Esophagus muscularis mucosa (tissue), 4 donors: ENCODE results near the gene RPL21.

Experiments used
- EP300 ChIP-seq: sonication (generic); formaldehyde crosslinking; IDR thresholded peaks from one replicate; pipeline ENCODE4 v1.6.1; 2017; ENCODE audit warnings: antibody characterized with exemption
- POLR2A ChIP-seq: fragments of 450-650 bp; IDR thresholded peaks from one replicate; pipeline ENCODE4 v1.6.1; 2017; ENCODE audit warnings: antibody characterized with exemption, moderate library complexity, mild to moderate bottlenecking, low read depth
- POLR2AphosphoS5 ChIP-seq, 2 donors: sonication (generic); formaldehyde crosslinking; IDR thresholded peaks; one replicate each; pipeline ENCODE4 v1.6.1; 2017; ENCODE audit warnings: antibody characterized with exemption in 2 of 2
- TF ChIP-seq, protein P1 (sequence below), 3 experiments: fragments of 200-600 bp in 2 of 3; fragments of 450-650 bp in 1 of 3; sonication (generic) in 2 of 3; IDR thresholded peaks; one replicate each; pipeline ENCODE4 v1.5.1; 2017 to 2019; ENCODE audit warnings: antibody characterized with exemption in 3 of 3, mild to moderate bottlenecking in 2 of 3, moderate library complexity in 1 of 3

DNA sequence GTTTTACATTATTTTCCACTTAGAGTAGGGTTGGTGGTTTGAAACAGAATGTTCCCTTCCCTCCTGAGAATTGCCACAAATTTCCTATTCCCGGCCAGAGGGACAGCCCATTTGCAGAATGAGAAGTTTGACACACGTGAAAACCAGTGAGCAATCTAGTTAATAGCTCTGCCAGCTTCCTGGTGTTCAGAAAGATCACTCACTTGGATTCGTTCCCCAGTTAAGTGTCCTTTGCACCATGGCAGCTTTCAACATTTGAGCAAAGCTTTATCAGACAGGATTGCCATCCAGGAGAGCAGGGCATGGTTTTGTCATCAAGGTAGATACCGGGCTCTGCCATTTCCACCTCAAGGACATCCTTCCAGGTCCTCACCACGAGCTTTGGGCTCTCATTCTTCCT, 47.5 kb downstream of the RPL21 start:
- TF ChIP-seq, protein P1, sequence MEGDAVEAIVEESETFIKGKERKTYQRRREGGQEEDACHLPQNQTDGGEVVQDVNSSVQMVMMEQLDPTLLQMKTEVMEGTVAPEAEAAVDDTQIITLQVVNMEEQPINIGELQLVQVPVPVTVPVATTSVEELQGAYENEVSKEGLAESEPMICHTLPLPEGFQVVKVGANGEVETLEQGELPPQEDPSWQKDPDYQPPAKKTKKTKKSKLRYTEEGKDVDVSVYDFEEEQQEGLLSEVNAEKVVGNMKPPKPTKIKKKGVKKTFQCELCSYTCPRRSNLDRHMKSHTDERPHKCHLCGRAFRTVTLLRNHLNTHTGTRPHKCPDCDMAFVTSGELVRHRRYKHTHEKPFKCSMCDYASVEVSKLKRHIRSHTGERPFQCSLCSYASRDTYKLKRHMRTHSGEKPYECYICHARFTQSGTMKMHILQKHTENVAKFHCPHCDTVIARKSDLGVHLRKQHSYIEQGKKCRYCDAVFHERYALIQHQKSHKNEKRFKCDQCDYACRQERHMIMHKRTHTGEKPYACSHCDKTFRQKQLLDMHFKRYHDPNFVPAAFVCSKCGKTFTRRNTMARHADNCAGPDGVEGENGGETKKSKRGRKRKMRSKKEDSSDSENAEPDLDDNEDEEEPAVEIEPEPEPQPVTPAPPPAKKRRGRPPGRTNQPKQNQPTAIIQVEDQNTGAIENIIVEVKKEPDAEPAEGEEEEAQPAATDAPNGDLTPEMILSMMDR (IDR thresholded peaks at IDR 0.05) = no peak
- no peak for TF ChIP-seq POLR2A
- no peak for TF ChIP-seq EP300
- TF ChIP-seq POLR2AphosphoS5 (IDR thresholded peaks at IDR 0.05) = no peak
